Measurements from ENCODE around the gene ARHGAP27. TPM values are rescaled to one million over a fixed set of nuclear protein-coding genes. Genes with fewer than 3 reads are reported as not detected.

The ARHGAP27 gene
- total and polyA plus RNA-seq, 2 donors (not counting 1 experiment from before 2014, with no cell fraction given), result 0.57 to 3.3 TPM

DNA sequence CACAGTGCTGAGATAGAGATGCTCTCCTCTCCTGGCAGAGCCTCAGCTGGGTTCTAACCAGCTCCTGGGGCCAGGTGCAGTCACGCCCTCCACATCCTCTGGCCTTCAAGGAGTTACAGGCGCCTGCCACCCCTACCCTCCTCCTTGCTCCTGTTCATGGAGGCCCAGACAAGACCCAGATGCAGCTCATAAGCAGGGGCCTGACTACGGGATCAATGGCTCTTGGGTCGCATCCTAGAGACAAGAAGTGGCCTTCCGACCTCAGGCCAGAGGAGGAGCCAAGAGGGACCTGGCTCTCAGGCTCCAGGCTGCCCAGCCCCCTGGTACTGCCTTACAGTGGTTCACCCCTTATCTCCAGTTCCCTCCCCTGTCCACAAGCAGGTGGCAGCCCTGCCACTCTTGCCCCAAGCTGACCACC, 23.0 kb downstream of the ARHGAP27 start:
- no peak overlapping the region for H3K27ac ChIP-seq (ENCODE audit: insufficient read depth, low read length)
- H2AFZ ChIP-seq (ENCODE audit: low read length), result no peak overlapping the region

DNA sequence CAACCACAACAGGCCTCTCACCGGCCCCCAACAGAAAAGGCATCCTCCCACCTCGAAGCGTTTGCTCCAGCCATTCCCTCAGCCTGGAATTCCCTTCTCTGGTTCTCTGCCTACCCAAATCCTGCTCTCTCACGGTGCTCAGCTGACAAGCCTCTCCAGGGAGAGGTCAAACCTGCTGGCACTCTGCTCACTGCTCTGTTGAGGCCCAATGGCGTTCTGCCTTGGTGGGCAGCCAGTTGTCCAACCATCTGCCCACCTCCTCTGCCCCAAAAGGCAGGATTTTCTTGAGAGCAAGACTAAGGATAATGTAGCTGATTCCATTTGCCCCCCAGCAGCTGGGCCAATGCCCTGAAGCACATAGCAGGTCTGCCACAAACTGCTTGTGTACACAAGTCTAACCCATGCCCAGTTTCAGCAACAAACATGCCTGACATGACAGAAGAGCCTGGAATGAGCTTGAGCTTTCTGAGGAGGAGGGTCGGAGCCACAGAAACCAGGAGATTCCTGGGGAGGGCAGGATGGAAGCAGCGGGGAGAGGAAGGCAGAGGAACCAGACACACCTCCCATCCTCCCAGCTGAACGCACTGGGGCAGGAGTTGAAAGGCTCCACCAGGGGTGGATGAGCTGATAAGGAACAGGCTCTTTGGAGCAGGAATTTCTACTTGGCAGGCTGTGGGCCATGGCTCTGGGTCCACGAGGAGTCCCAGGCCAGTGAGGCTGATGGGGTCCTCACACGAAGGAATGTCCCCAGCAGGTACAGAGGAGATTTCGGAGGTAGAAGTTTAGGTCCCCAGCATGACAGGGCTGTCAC, 23.9 kb downstream of the ARHGAP27 start:
- Histone ChIP-seq H3K4me3 (replicated peaks in 1 of 4; ENCODE audit: control extremely low read depth in 1 of 4, insufficient read depth in 1 of 4, low read depth in 3 of 4, low read length in 4 of 4) (no peak overlapping the region), H2AFZ (ENCODE audit: low read length) (no peak overlapping the region)
- DNase-seq (ENCODE audit: low read depth in 2 of 2), result no peak

More for the DNA sequence above, 23.0 kb downstream of the ARHGAP27 start:
- Histone ChIP-seq H3K4me2 (ENCODE audit: extremely low read depth, insufficient read depth, low read length) (no peak overlapping the region), H3K4me3 (replicated peaks in 1 of 4; ENCODE audit: control extremely low read depth in 1 of 4, insufficient read depth in 1 of 4, low read depth in 3 of 4, low read length in 4 of 4) (no peak overlapping the region), H3K79me2 (ENCODE audit: control insufficient read depth, insufficient read depth, low read length) (no peaks in the 10 kb centered on the region), H4K20me1 (ENCODE audit: control insufficient read depth, extremely low read depth, insufficient read depth, low read length) (peaks cover 2% of the 10 kb centered on the region), H3K9ac (ENCODE audit: insufficient read depth, low read length) (no peak overlapping the region), H3K36me3 (ENCODE audit: control insufficient read depth, insufficient read depth, low read length) (no peaks in the 10 kb centered on the region), H3K4me1 (ENCODE audit: control insufficient read depth, extremely low read depth, insufficient read depth, low read length) (peaks cover 2% of the 10 kb centered on the region), H3K27me3 (ENCODE audit: control insufficient read depth, insufficient read depth, low read length) (peaks cover 8% of the 10 kb centered on the region), H3K9me3 (ENCODE audit: control insufficient read depth, insufficient read depth, low read depth, low read length) (no peaks in the 10 kb centered on the region)
- DNase-seq (ENCODE audit: low read depth in 2 of 2), result no peak
- no peak for TF ChIP-seq EZH2 (IDR thresholded peaks at IDR 0.05; ENCODE audit: low read length, missing control alignments)
- TF ChIP-seq, protein P1, sequence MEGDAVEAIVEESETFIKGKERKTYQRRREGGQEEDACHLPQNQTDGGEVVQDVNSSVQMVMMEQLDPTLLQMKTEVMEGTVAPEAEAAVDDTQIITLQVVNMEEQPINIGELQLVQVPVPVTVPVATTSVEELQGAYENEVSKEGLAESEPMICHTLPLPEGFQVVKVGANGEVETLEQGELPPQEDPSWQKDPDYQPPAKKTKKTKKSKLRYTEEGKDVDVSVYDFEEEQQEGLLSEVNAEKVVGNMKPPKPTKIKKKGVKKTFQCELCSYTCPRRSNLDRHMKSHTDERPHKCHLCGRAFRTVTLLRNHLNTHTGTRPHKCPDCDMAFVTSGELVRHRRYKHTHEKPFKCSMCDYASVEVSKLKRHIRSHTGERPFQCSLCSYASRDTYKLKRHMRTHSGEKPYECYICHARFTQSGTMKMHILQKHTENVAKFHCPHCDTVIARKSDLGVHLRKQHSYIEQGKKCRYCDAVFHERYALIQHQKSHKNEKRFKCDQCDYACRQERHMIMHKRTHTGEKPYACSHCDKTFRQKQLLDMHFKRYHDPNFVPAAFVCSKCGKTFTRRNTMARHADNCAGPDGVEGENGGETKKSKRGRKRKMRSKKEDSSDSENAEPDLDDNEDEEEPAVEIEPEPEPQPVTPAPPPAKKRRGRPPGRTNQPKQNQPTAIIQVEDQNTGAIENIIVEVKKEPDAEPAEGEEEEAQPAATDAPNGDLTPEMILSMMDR (conservative IDR thresholded peaks at IDR 0.05 in 1 of 2, IDR thresholded peaks at IDR 0.05 in 1 of 2; ENCODE audit: low read depth in 1 of 2, low read length in 2 of 2), result no peak

DNA sequence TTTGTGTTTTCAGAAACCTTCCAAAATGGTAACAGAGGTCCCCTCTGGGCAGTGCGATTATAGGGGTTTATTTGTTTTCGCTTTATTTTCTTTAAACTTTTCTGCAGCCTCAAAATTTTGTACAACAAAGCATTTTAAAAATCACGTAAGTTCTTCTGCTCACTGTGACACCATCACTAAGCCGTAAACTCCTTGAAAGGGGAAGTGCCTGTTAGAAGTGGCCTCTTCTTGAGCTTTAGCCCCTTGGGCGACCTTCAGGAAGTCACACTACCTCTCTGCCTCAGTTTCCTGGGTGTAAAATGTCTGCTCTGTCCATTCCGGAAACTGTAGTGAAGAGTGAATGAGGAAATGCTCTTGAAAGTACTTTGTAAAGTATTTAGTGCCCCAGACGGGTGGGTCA, 26.6 kb downstream of the ARHGAP27 start:
- H3K4me2 ChIP-seq (ENCODE audit: extremely low read depth, insufficient read depth, low read length), result no peak overlapping the region
- H3K9ac ChIP-seq (ENCODE audit: insufficient read depth, low read length), result no peak overlapping the region
- peaks cover 8% of the 10 kb centered on the region for H3K27me3 ChIP-seq (ENCODE audit: control insufficient read depth, insufficient read depth, low read length)
- peaks cover 2% of the 10 kb centered on the region for H3K4me1 ChIP-seq (ENCODE audit: control insufficient read depth, extremely low read depth, insufficient read depth, low read length)
- no peak overlapping the region for H3K27ac ChIP-seq (ENCODE audit: insufficient read depth, low read length)
- H3K36me3 ChIP-seq (ENCODE audit: control insufficient read depth, insufficient read depth, low read length), result no peaks in the 10 kb centered on the region
- H3K79me2 ChIP-seq (ENCODE audit: control insufficient read depth, insufficient read depth, low read length), result no peaks in the 10 kb centered on the region
- no peak overlapping the region for H2AFZ ChIP-seq (ENCODE audit: low read length)
- H4K20me1 ChIP-seq (ENCODE audit: control insufficient read depth, extremely low read depth, insufficient read depth, low read length), result peaks cover 2% of the 10 kb centered on the region
- TF ChIP-seq, protein P1 (conservative IDR thresholded peaks at IDR 0.05 in 1 of 2, IDR thresholded peaks at IDR 0.05 in 1 of 2; ENCODE audit: low read depth in 1 of 2, low read length in 2 of 2), result no peak
- no peak for TF ChIP-seq EZH2 (IDR thresholded peaks at IDR 0.05; ENCODE audit: low read length, missing control alignments)
- no peak for DNase-seq (ENCODE audit: low read depth in 2 of 2)
- H3K4me3 ChIP-seq (replicated peaks in 1 of 4; ENCODE audit: control extremely low read depth in 1 of 4, insufficient read depth in 1 of 4, low read depth in 3 of 4, low read length in 4 of 4), result no peak overlapping the region
- H3K9me3 ChIP-seq (ENCODE audit: control insufficient read depth, insufficient read depth, low read depth, low read length), result no peaks in the 10 kb centered on the region

More for the DNA sequence above, 23.9 kb downstream of the ARHGAP27 start:
- no peak overlapping the region for H3K4me2 ChIP-seq (ENCODE audit: extremely low read depth, insufficient read depth, low read length)
- peaks cover 2% of the 10 kb centered on the region for H4K20me1 ChIP-seq (ENCODE audit: control insufficient read depth, extremely low read depth, insufficient read depth, low read length)
- H3K27ac ChIP-seq (ENCODE audit: insufficient read depth, low read length), result no peak overlapping the region
- peaks cover 2% of the 10 kb centered on the region for H3K4me1 ChIP-seq (ENCODE audit: control insufficient read depth, extremely low read depth, insufficient read depth, low read length)
- H3K79me2 ChIP-seq (ENCODE audit: control insufficient read depth, insufficient read depth, low read length), result no peaks in the 10 kb centered on the region
- TF ChIP-seq, protein P1 (conservative IDR thresholded peaks at IDR 0.05 in 1 of 2, IDR thresholded peaks at IDR 0.05 in 1 of 2; ENCODE audit: low read depth in 1 of 2, low read length in 2 of 2), result no peak
- TF ChIP-seq EZH2 (IDR thresholded peaks at IDR 0.05; ENCODE audit: low read length, missing control alignments), result no peak
- no peaks in the 10 kb centered on the region for H3K36me3 ChIP-seq (ENCODE audit: control insufficient read depth, insufficient read depth, low read length)
- H3K9ac ChIP-seq (ENCODE audit: insufficient read depth, low read length), result no peak overlapping the region
- H3K27me3 ChIP-seq (ENCODE audit: control insufficient read depth, insufficient read depth, low read length), result peaks cover 8% of the 10 kb centered on the region
- H3K9me3 ChIP-seq (ENCODE audit: control insufficient read depth, insufficient read depth, low read depth, low read length), result no peaks in the 10 kb centered on the region
